H1 (cell line): ENCODE data around the gene TUBA3C. TPM values are rescaled to one million over a fixed set of nuclear protein-coding genes. Genes with fewer than 3 reads are reported as not detected.

Experiments used
- CTCF ChIA-PET: fragments of 300-600 bp; sonication (Branson Sonifier 250); formaldehyde crosslinking; loops from one replicate; lab custom pipeline; 2021; ENCODE audit not compliant: partially characterized antibody; lab: Charles Lee
- POLR2A ChIA-PET: fragments of 300-600 bp; sonication (Branson Sonifier 250); formaldehyde crosslinking; loops from one replicate; lab custom pipeline; 2021; ENCODE audit warnings: inconsistent platforms; ENCODE audit not compliant: partially characterized antibody; lab: Charles Lee
- DNase-seq, 2 experiments: peaks; one replicate each; pipeline versions ENCODE4 v3.0.0 to v3.0.0-alpha.2; 2010 to 2022; ENCODE audit warnings: low spot score in 2 of 2, low read depth in 1 of 2, mixed read lengths in 1 of 2
- FAIRE-seq: peaks from 2 replicates; lab custom pipeline; 2011; peaks lifted over from hg19 to GRCh38; lab: Jason Lieb, UNC
- H2AFZ ChIP-seq: 2 replicates; pipeline ENCODE4 v1.8.1; 2012; ENCODE audit warnings: low read length, inconsistent platforms
- H2AK5ac ChIP-seq: 2 replicates; pipeline ENCODE4 v1.6.1; 2013; ENCODE audit warnings: low read depth, low read length
- H2BK120ac ChIP-seq: replicated peaks from 2 replicates; pipeline ENCODE3; 2013; ENCODE audit warnings: low read depth, low read length, inconsistent platforms
- H2BK12ac ChIP-seq: 2 replicates; pipeline ENCODE4 v1.6.1; 2013; ENCODE audit warnings: low read depth, low read length
- H2BK15ac ChIP-seq: 2 replicates; pipeline ENCODE4 v1.6.1; 2013; ENCODE audit warnings: low read length
- H2BK20ac ChIP-seq: 2 replicates; pipeline ENCODE4 v1.6.1; 2013; ENCODE audit warnings: low read length
- H2BK5ac ChIP-seq: 2 replicates; pipeline ENCODE4 v1.6.1; 2013; ENCODE audit warnings: low read depth, low read length
- H3K14ac ChIP-seq: 2 replicates; pipeline ENCODE4 v1.6.1; 2013; ENCODE audit warnings: inconsistent platforms; ENCODE audit not compliant: insufficient read length
- H3K18ac ChIP-seq: 2 replicates; pipeline ENCODE4 v1.6.1; 2013; ENCODE audit warnings: low read length; ENCODE audit errors: extremely low read depth
- H3K23ac ChIP-seq: 2 replicates; pipeline ENCODE4 v1.6.1; 2013; ENCODE audit warnings: inconsistent platforms; ENCODE audit not compliant: insufficient read length
- H3K23me2 ChIP-seq: 2 replicates; pipeline ENCODE4 v1.6.1; 2013; ENCODE audit warnings: low read depth, low read length
- H3K27ac ChIP-seq: 2 replicates; pipeline ENCODE4 v1.6.1; 2011; ENCODE audit warnings: low read depth, low read length, inconsistent platforms
- H3K27me3 ChIP-seq, 4 experiments: replicated peaks in 1 of 4; 1 replicate in 1 of 4; 2 replicates in 3 of 4; pipeline versions ENCODE4 v1.6.1 to v1.8.1; 2011 to 2013; ENCODE audit warnings: low read length in 3 of 4, mild to moderate bottlenecking in 3 of 4, inconsistent platforms in 2 of 4, mixed read lengths in 2 of 4, moderate library complexity in 1 of 4; ENCODE audit not compliant: control insufficient read depth in 3 of 4, insufficient read depth in 3 of 4; ENCODE audit errors: extremely low read depth in 1 of 4
- H3K36me3 ChIP-seq, 4 experiments: 2 replicates each; pipeline versions ENCODE4 v1.6.1 to v1.8.1; 2011 to 2013; ENCODE audit warnings: mild to moderate bottlenecking in 4 of 4, low read length in 3 of 4, moderate library complexity in 2 of 4, control low read depth in 1 of 4, inconsistent platforms in 1 of 4; ENCODE audit not compliant: insufficient read depth in 4 of 4, control insufficient read depth in 2 of 4
- H3K4ac ChIP-seq: replicated peaks from 2 replicates; pipeline ENCODE3; 2013; ENCODE audit warnings: low read length, low read depth, mixed read lengths, inconsistent platforms; ENCODE audit not compliant: insufficient read length
- H3K4me1 ChIP-seq, 4 experiments: replicated peaks in 1 of 4; 1 replicate in 1 of 4; 2 replicates in 3 of 4; pipeline versions ENCODE4 v1.6.1 to v1.8.1; 2011 to 2013; ENCODE audit warnings: low read length in 3 of 4, inconsistent platforms in 2 of 4, mixed read lengths in 1 of 4; ENCODE audit not compliant: insufficient read depth in 4 of 4, control insufficient read depth in 3 of 4
- H3K4me2 ChIP-seq, 2 experiments: 2 replicates each; pipeline versions ENCODE4 v1.6.1 to v1.8.1; 2011 to 2013; ENCODE audit warnings: low read depth in 2 of 2, low read length in 2 of 2, control low read depth in 1 of 2, inconsistent platforms in 1 of 2, mild to moderate bottlenecking in 1 of 2; ENCODE audit not compliant: insufficient read depth in 1 of 2
- H3K4me3 ChIP-seq, 4 experiments: fragments of 200-600, 300-600 bp in 1 of 4; sonication (generic), shearing (Covaris generic), sonication (Bioruptor Twin) in 1 of 4; 2 replicates each; pipeline versions ENCODE4 v1.5.1 to v1.8.1; 2011 to 2016; ENCODE audit warnings: low read length in 4 of 4, low read depth in 3 of 4, control low read depth in 2 of 4, inconsistent platforms in 2 of 4, mild to moderate bottlenecking in 2 of 4, mixed read lengths in 1 of 4, moderate library complexity in 1 of 4; ENCODE audit not compliant: insufficient read depth in 2 of 4; ENCODE audit errors: extremely low read depth in 1 of 4
- H3K56ac ChIP-seq: replicated peaks from 2 replicates; pipeline ENCODE3; 2013; ENCODE audit warnings: low read depth, mild to moderate bottlenecking, mixed read lengths, low read length, inconsistent platforms; ENCODE audit not compliant: insufficient read length
- H3K79me1 ChIP-seq: 2 replicates; pipeline ENCODE4 v1.6.1; 2013; ENCODE audit warnings: low read depth, low read length, control low read depth
- H3K79me2 ChIP-seq, 2 experiments: 2 replicates each; pipeline versions ENCODE4 v1.6.1 to v1.8.1; 2012 to 2013; ENCODE audit warnings: low read length in 2 of 2, mild to moderate bottlenecking in 2 of 2, inconsistent platforms in 1 of 2; ENCODE audit not compliant: insufficient read depth in 2 of 2, control insufficient read depth in 1 of 2
- H3K9ac ChIP-seq, 4 experiments: replicated peaks in 1 of 4; 1 replicate in 1 of 4; 2 replicates in 3 of 4; pipeline versions ENCODE4 v1.6.1 to v1.8.1; 2011 to 2013; ENCODE audit warnings: low read depth in 3 of 4, low read length in 3 of 4, control low read depth in 2 of 4, mild to moderate bottlenecking in 2 of 4, moderate library complexity in 2 of 4, inconsistent platforms in 1 of 4; ENCODE audit errors: extremely low read depth in 1 of 4
- H3K9me3 ChIP-seq, 2 experiments: 2 replicates each; pipeline versions ENCODE4 v1.6.1 to v1.8.1; 2012 to 2013; ENCODE audit warnings: mild to moderate bottlenecking in 2 of 2, moderate library complexity in 2 of 2, control low read depth in 1 of 2, inconsistent platforms in 1 of 2, low read depth in 1 of 2, low read length in 1 of 2, mixed read lengths in 1 of 2; ENCODE audit not compliant: insufficient read depth in 2 of 2
- H4K20me1 ChIP-seq, 2 experiments: replicated peaks in 1 of 2; 2 replicates each; pipeline versions ENCODE3 to v1.8.1; 2011 to 2013; ENCODE audit warnings: inconsistent platforms in 2 of 2, low read length in 2 of 2, mild to moderate bottlenecking in 1 of 2; ENCODE audit not compliant: insufficient read depth in 2 of 2, control insufficient read depth in 1 of 2
- H4K5ac ChIP-seq: 2 replicates; pipeline ENCODE4 v1.6.1; 2013; ENCODE audit warnings: low read length, low read depth, mixed read lengths, inconsistent platforms; ENCODE audit not compliant: insufficient read length
- H4K8ac ChIP-seq: 2 replicates; pipeline ENCODE4 v1.8.0; 2013; ENCODE audit warnings: mild to moderate bottlenecking, moderate library complexity, low read length, inconsistent platforms; ENCODE audit not compliant: insufficient read depth; ENCODE audit errors: extremely low read depth
- H4K91ac ChIP-seq: replicated peaks from 2 replicates; pipeline ENCODE3; 2013; ENCODE audit warnings: low read length, mixed read lengths, inconsistent platforms; ENCODE audit not compliant: insufficient read length
- BCL11A ChIP-seq, 2 experiments: IDR thresholded peaks; one replicate each; pipeline ENCODE4 v1.6.1; 2011; ENCODE audit warnings: low read depth in 2 of 2, low read length in 2 of 2, mild to moderate bottlenecking in 2 of 2
- CBX5 ChIP-seq: fragments of 300-800, 300-1000 bp; sonication (generic); IDR thresholded peaks from 2 replicates; pipeline ENCODE4 v1.7.1; 2016; ENCODE audit warnings: antibody characterized with exemption, low read length, low read depth
- CEBPB ChIP-seq: IDR thresholded peaks from 2 replicates; pipeline ENCODE4 v1.6.1; 2012; ENCODE audit warnings: low read depth, low read length
- CHD1 ChIP-seq: IDR thresholded peaks from 2 replicates; pipeline ENCODE4 v1.6.1; 2012; ENCODE audit warnings: low read depth, low read length, improper control_type of control experiment
- JUND ChIP-seq: IDR thresholded peaks from 2 replicates; pipeline ENCODE4 v1.6.1; 2011; ENCODE audit warnings: mild to moderate bottlenecking, improper control_type of control experiment, low read length
- KDM4A ChIP-seq: IDR thresholded peaks from one replicate; pipeline ENCODE4 v1.7.1; 2012; ENCODE audit warnings: low read depth, mild to moderate bottlenecking, moderate library complexity, low read length, inconsistent platforms; ENCODE audit not compliant: severe bottlenecking
- PHF8 ChIP-seq: fragments of 200-600 bp; sonication (generic); conservative IDR thresholded peaks from 2 replicates; pipeline ENCODE4 v1.7.1; 2012; ENCODE audit warnings: low read depth, mild to moderate bottlenecking, inconsistent platforms, low read length, moderate library complexity
- POLR2AphosphoS5 ChIP-seq: IDR thresholded peaks from 2 replicates; pipeline ENCODE4 v1.6.1; 2011; ENCODE audit warnings: low read depth, low read length
- RFX5 ChIP-seq: IDR thresholded peaks from 2 replicates; pipeline ENCODE4 v1.6.1; 2011; ENCODE audit warnings: low read depth, low read length, improper control_type of control experiment, borderline replicate concordance
- SIRT6 ChIP-seq: IDR thresholded peaks from one replicate; pipeline ENCODE4 v1.7.1; 2012; ENCODE audit warnings: low read length, inconsistent platforms
- SIX5 ChIP-seq: IDR thresholded peaks from 2 replicates; pipeline ENCODE4 v1.6.1; 2011; ENCODE audit warnings: mild to moderate bottlenecking, low read depth, low read length
- SRF ChIP-seq: IDR thresholded peaks from 2 replicates; pipeline ENCODE4 v1.6.1; 2011; ENCODE audit warnings: mild to moderate bottlenecking, low read depth, low read length, moderate library complexity
- TAF1 ChIP-seq: IDR thresholded peaks from 2 replicates; pipeline ENCODE4 v1.6.1; 2011; ENCODE audit warnings: mild to moderate bottlenecking, low read depth, low read length
- TBP ChIP-seq: IDR thresholded peaks from 2 replicates; pipeline ENCODE4 v1.6.1; 2011; ENCODE audit warnings: low read depth, low read length, improper control_type of control experiment
- WGBS, 2 experiments: shearing (Covaris generic) in 1 of 2; methylation state at CpG; one replicate each; pipeline versions ENCODE4 v1.1.6 to v1.1.7; 2013 to 2015; ENCODE audit warnings: low lambda C conversion rate in 2 of 2, mixed read lengths in 2 of 2, inconsistent platforms in 1 of 2, low coverage in 1 of 2, missing lambda C conversion rate in 1 of 2; ENCODE audit not compliant: insufficient replicate concordance in 2 of 2, insufficient coverage in 1 of 2, insufficient read length in 1 of 2; ENCODE audit errors: extremely low coverage in 1 of 2, missing lambda C conversion rate in 1 of 2; 5-methylcytosine and 5-hydroxymethylcytosine counted together
- polyA plus RNA-seq, 7 experiments: library from polyadenylated mRNA; depleted of rRNA in 3 of 7; stranded (reverse) in 5 of 7; unstranded in 2 of 7; fragments of >200 nt in 5 of 7; fragments of 200-250 nt in 2 of 7; gene quantifications; 1 replicate in 5 of 7; 2 replicates in 1 of 7; 4 replicates in 1 of 7; pipeline versions ENCODE4 v1.2.1 to v1.2.3, GENCODE V29; 2011 to 2013; ENCODE audit warnings: missing spikeins in 2 of 7, mixed read lengths in 2 of 7
- total RNA-seq: library from RNA; stranded (reverse); fragmentation: NEBNext Ultra II Directional; extraction: Animal tissue kit (Norgen Biotek cat#: 25700); gene quantifications from 2 replicates; pipeline ENCODE4 v1.2.1, GENCODE V29; 2021
- TF ChIP-seq, protein P1 (sequence below): IDR thresholded peaks from 2 replicates; pipeline ENCODE4 v1.6.1; 2012; ENCODE audit warnings: low read length, inconsistent platforms

Gene TUBA3C
- total and polyA plus RNA-seq, 2 of the 8 experiments (the other 6 are each of a cell fraction or from before 2014, with no cell fraction given), result not detected

DNA sequence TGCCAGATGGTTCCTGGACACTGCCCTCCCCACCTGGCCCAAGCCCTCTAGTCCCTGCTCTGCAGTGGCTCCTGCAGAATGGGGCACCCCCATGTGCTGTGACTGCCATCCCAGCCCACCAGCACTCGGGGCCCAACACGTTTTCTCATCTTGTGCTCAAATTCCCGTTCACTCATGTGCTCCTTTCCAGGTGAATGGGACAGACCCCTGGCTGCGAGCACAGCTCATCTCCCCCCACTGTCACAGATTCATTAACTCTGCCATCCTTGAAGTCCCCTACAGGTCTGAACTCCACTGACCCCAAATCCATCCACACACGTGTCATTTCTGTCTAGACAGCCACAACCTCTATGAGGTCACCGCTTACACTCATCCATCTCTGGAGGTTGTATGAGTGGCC, 23.6 kb downstream of the TUBA3C start:
- H4K20me1 ChIP-seq, result no peaks in the 10 kb centered on the region
- H2AFZ ChIP-seq, result no peak overlapping the region
- H3K4me1 ChIP-seq, result no peaks in the 10 kb centered on the region
- no peak for FAIRE-seq
- H3K4me2 ChIP-seq, result no peak overlapping the region
- H3K27ac ChIP-seq, result no peak overlapping the region
- no peak for DNase-seq
- H3K23me2 ChIP-seq, result no peaks in the 10 kb centered on the region
- no peak overlapping the region for H2BK12ac ChIP-seq
- H2BK5ac ChIP-seq, result no peak overlapping the region
- H4K8ac ChIP-seq, result no peak overlapping the region
- no peak overlapping the region for H3K18ac ChIP-seq
- no peaks in the 10 kb centered on the region for H3K36me3 ChIP-seq
- no peak overlapping the region for H3K23ac ChIP-seq
- no peak overlapping the region for H3K56ac ChIP-seq
- ChIA-PET POLR2A (no interaction called here), CTCF (no interaction called here)
- H2BK15ac ChIP-seq, result no peak overlapping the region
- H3K79me2 ChIP-seq, result no peaks in the 10 kb centered on the region
- no peak overlapping the region for H3K4me3 ChIP-seq
- H4K91ac ChIP-seq, result no peak overlapping the region
- H3K9ac ChIP-seq, result no peak overlapping the region
- no peaks in the 10 kb centered on the region for H3K79me1 ChIP-seq
- 54% methylated on average over 5 of the region's 6 CpGs; no CpG with 5 or more reads in 1 of the 2 experiments for WGBS, 2 experiments
- H3K14ac ChIP-seq, result no peak overlapping the region
- no peak overlapping the region for H2BK20ac ChIP-seq
- H3K27me3 ChIP-seq, result no peaks in the 10 kb centered on the region
- H2AK5ac ChIP-seq, result no peak overlapping the region
- H3K4ac ChIP-seq, result no peak overlapping the region
- peaks cover 91 to 100% of the 10 kb centered on the region in 2 experiments for H3K9me3 ChIP-seq
- H4K5ac ChIP-seq, result no peak overlapping the region
- H2BK120ac ChIP-seq, result no peak overlapping the region
- TF ChIP-seq POLR2AphosphoS5, result no peak
- TF ChIP-seq SIX5, result no peak
- no peak for TF ChIP-seq CBX5
- TF ChIP-seq SRF, result no peak
- no peak for TF ChIP-seq BCL11A (IDR thresholded peaks at IDR 0.05; ENCODE audit: low read depth in 2 of 2, low read length in 2 of 2)
- TF ChIP-seq CHD1, result no peak
- no peak for TF ChIP-seq JUND
- TF ChIP-seq RFX5, result no peak
- no peak for TF ChIP-seq KDM4A
- TF ChIP-seq, protein P1, sequence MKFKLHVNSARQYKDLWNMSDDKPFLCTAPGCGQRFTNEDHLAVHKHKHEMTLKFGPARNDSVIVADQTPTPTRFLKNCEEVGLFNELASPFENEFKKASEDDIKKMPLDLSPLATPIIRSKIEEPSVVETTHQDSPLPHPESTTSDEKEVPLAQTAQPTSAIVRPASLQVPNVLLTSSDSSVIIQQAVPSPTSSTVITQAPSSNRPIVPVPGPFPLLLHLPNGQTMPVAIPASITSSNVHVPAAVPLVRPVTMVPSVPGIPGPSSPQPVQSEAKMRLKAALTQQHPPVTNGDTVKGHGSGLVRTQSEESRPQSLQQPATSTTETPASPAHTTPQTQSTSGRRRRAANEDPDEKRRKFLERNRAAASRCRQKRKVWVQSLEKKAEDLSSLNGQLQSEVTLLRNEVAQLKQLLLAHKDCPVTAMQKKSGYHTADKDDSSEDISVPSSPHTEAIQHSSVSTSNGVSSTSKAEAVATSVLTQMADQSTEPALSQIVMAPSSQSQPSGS, result no peak
- TF ChIP-seq PHF8, result no peak
- no peak for TF ChIP-seq SIRT6
- TF ChIP-seq TAF1, result no peak
- no peak for TF ChIP-seq TBP
- no peak for TF ChIP-seq CEBPB
